NCI-H1417 treated with DMSO at 0.1 percent for 48 hours (cell line): ENCODE measurements around the gene PTDSS2.

Source experiments
- DNase-seq: peaks from one replicate; lab custom pipeline; 2025; lab: John Stamatoyannopoulos, UW

Gene PTDSS2

DNA sequence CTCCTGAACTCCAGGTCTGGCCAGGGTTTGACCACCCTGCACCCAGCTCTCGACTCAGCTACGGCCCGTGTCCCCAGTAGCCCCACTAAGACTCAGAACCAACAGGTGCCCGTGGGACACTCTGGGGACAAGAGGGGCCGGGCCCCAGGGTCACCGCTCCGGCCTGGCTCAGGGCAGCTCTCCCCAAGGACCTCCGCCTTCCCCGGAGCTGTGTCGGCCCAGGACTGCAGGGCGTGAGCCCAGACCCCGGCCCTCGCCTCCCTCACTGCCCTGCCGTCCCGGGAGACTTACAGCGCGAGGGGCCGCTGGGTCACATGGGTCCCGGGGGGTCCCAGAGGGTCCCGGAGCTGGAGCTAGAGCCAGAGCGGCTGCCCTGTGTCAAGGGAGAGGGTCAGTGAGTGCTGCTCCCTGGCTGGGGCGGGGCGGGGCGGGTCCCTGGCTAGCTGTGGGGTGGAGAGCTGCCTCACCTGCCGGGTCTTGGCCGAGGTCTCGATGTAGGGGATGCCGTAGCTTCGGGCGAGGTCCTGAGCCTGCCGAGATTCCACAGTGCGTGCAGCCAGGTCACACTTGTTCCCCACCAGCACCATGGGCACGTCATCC lies 83.0 kb downstream of the PTDSS2 start:
- no peak for DNase-seq

GRCh38 chr11:533586-534395 lies 83.7 kb downstream of the PTDSS2 start:
- DNase-seq: no peak

DNA sequence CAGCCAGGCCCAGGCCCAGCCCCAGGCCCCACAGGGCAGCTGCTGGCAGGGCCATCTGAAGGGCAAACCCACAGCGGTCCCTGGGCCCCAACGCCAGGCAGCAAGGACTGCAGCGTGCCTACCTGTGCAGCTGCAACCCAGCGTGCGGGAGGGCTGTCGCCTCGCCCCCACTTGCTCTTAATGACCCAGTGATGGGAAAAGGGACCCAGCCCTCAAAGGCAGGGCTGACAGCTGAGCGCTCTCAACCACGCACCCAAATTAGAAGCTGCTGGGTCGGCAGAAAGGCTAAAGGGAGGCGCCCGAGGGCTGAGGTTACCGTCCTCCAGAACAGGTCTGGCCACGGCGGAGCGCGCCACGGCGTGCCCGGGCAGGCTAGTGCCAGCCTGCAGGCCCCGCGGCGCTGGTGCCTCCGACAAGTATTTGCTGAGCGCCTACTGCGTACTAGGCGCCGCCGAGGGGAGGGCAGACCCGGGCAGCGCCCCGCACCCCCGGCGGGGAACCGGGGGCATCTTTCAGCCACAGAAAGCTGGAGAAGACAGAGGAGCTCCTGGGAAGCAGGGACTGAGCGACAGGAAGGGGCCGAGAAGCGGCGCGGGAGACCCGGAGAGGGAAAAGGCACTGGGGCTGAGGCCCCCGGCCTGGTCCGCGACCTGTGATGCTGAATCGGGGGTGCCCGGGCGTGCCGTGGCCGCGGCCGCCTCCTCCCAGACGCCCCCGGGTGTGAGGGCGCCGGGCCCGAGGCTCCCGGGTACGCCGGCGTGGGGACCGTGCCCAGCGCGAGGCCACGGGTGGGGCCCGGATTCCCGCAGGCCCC lies 84.5 kb downstream of the PTDSS2 start:
- no peak for DNase-seq

DNA sequence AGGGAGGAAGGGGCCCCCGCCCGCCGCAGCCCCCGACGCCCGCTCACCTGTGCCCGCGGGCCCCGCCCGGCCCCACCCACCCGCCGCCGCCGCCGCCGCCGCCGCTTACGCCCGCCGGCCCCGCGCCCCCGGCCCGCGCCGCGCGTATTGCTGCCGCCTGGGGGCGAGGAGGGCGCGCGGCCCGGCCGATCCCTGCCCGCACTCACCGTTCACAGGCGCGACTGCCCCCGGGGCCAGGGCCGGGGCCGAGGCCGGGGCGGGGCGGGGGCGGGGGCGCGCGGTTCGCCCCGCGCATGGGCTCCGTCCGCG lies 85.1 kb downstream of the PTDSS2 start:
- DNase-seq: no peak

DNA sequence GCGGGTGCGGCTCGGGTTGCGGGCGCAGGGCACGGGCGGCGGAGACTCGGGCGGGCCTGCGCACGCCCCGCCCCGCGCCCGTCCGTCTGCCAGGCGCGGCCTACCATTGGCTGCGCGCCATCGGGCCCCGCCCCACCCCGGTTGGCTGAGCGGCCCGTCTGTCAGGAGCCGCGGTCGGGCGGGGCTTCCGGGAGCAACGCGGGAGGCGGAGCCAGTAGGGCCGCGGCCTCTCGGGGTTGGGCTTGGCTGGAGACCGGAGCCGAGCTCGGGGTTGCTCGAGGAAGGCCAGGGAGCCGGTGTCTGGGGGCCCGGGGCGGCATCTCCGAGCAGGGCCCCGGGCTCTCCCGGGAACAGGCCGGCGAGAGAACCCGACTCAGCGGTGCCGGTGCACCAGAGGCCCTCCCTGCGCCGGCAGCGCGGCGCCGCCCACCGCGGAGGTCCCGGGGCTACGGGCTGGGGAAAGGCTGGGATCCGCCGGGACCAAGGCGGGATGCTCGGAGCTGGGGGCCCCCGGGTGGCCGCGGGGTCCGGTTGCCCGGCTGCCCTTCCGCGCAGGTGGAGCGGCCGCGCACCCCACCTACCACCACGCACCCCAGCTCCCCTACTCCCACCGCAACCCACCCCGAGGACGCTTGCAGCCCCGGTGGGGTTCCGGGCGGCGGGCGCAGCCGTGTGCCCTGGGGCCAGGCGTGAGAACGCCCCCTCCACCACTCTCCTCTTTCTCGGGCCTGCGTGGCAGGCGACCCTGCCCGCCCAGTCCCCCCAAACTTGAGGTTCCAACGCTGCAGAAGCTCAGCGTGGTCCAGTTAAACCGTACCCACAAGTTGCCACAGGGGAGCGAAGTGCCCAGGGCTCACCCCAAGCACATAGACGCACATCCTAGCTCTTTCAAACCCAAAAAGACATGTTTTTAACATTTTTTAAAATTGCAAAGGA lies 85.7 kb downstream of the PTDSS2 start, which contains the start of gene HRAS:
Gene HRAS, minus strand, starts transcription at position 58 of the 936 bp plus-strand sequence.
- DNase-seq: peak; percentile 70

DNA sequence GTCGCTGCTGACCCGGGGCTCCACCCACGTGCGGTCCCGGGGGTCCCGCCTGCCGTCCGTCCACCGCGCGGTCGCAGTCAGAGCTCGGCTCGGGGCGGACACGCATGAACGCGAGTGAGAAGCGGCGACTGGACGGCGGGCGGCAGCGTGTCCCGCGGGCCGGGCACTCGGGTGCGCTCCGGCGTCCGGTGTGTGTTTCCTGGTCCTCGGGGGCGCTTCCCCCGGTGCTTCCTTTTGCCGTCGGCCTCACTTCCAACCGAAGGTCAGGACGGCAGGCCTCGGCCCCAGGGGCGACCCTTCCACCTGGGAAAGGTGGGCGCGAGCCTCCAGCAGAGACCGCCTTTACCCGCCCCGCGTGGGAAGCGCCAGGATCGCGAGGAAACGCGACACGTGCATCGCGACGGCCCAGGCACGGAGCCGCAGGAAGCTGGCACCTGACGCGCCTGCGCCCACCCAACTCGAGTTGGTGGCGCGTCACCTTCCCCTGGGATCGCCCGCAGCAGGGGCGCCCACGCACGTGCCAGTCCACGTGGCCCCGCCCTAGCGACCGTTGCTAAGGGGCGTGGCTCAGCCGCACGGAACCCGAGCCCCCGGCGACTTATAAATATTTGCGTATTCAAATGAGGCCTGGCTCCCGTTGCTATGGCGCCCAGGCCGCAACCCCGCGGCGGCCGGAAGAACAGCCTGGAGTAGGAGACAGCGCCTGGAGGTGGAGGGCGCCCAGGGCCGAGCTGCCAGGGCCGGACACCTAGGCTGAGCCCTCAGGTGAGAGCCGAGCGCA lies 87.0 kb downstream of the PTDSS2 start, which contains the start of gene LRRC56:
Gene LRRC56, plus strand, starts transcription at position 687 of the 781 bp plus-strand sequence. CDS start 3,158 bp downstream, outside the sequence.
- peak; percentile 38 for DNase-seq

GRCh38 chr11:537622-538430 lies 87.7 kb downstream of the PTDSS2 start:
- no peak for DNase-seq

DNA sequence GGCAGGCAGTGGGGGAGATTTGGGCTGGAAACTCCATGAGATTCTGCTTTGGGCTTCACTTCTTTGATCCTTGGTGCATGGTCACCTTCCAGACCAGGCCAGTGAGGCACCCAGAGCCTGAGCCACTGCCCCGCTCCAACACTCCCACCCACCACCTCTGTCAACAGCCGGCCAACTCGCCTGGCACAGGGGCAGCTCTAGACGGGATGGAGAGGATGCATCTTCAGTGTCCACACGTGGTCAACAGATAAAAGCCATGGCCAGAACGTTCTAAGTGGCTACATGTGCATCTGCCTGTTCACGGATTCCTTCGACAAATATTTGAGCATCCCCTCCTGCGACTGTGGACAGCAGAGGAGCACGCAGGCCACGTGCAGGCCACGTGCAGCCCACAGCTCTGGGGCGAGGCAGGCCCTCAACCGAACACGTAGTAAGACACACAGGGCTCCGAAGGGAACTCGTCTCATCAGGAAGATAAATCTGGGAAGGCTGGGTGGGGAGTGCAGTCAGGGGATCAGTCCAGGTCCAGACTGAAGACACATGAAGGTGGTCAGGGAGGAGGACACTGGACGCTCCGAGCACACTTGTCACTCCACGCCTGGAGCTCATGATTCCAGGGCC lies 88.5 kb downstream of the PTDSS2 start:
- DNase-seq: no peak

DNA sequence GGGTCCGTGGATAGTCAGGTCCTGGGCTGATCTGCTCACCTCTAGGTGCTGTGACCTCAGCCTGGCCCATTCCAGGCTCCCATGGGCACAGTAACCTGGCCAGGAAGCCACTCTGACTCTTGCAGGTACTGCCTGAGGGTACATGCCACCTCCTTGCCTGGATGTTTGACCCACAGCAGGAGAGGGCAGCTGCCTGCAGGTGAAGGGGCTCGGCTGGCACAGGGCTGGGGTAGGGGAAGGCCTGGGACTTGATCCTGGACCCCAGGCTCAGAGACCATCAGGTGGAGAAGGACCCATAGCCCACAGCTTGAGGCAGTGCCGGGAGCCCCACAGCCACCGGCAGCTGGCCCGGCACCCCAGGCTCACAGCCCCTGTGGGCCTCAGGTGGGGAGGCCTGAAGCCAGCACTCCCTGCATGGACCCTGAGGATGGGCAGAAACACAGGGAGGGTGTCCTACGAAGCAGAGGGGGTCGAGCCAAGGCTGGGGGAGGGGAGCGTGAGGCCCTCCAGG lies 89.9 kb downstream of the PTDSS2 start:
- no peak for DNase-seq
